ENCODE results near the gene SEPTIN14. TPM values are rescaled to one million over a fixed set of nuclear protein-coding genes. Genes with fewer than 3 reads are reported as not detected.
"Not testable (repeated sequence)": the region's sequence is repeated elsewhere in the genome, so short reads cannot be mapped to it uniquely, and the experiment has no call there.

Gene SEPTIN14
- total and polyA plus RNA-seq, 2 of the 8 experiments (the other 6 are each of a cell fraction or from before 2014, with no cell fraction given) = not detected

DNA sequence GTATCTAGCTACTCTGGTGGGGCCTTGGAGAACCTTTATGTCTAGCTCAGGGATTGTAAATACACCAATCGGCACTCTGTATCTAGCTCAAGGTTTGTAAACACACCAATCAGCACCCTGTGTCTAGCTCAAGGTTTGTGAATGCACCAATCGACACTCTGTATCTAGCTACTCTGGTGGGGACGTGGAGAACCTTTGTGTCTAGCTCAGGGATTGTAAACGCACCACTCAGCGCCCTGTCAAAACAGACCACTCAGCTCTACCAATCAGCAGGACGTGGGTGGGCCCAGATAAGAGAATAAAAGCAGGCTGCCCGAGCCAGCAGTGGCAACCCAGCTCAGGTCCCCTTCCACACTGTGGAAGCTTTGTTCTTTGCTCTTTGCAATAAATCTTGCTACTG lies 6.4 kb upstream of the SEPTIN14 start:
- POLR2A ChIA-PET (ENCODE audit: partially characterized antibody); H3K4me3 ChIP-seq (ENCODE audit: extremely low read depth in 1 of 4, insufficient read depth in 2 of 4, low read depth in 3 of 4, low read length in 4 of 4); H2BK20ac ChIP-seq (ENCODE audit: low read length); H3K36me3 ChIP-seq (ENCODE audit: control insufficient read depth in 2 of 4, insufficient read depth in 4 of 4, low read length in 3 of 4); H4K91ac ChIP-seq (replicated peaks; ENCODE audit: insufficient read length, low read length); H3K4ac ChIP-seq (replicated peaks; ENCODE audit: insufficient read length, low read depth, low read length); H3K27me3 ChIP-seq (replicated peaks in 1 of 4; ENCODE audit: control insufficient read depth in 3 of 4, extremely low read depth in 1 of 4, insufficient read depth in 3 of 4, low read length in 3 of 4); FAIRE-seq; H2BK5ac ChIP-seq (ENCODE audit: low read depth, low read length); H3K79me1 ChIP-seq (ENCODE audit: low read depth, low read length); H3K56ac ChIP-seq (replicated peaks; ENCODE audit: insufficient read length, low read depth, low read length); CTCF ChIA-PET (ENCODE audit: partially characterized antibody); H3K18ac ChIP-seq (ENCODE audit: extremely low read depth, low read length); H2BK120ac ChIP-seq (replicated peaks; ENCODE audit: low read depth, low read length); H3K4me2 ChIP-seq (ENCODE audit: insufficient read depth in 1 of 2, low read depth in 2 of 2, low read length in 2 of 2); H4K8ac ChIP-seq (ENCODE audit: extremely low read depth, insufficient read depth, low read length); H2AFZ ChIP-seq (ENCODE audit: low read length); H2BK15ac ChIP-seq (ENCODE audit: low read length); H4K5ac ChIP-seq (ENCODE audit: insufficient read length, low read depth, low read length); H3K4me1 ChIP-seq (replicated peaks in 1 of 4; ENCODE audit: control insufficient read depth in 3 of 4, insufficient read depth in 4 of 4, low read length in 3 of 4); H3K14ac ChIP-seq (ENCODE audit: insufficient read length); H3K27ac ChIP-seq (ENCODE audit: low read depth, low read length); H2BK12ac ChIP-seq (ENCODE audit: low read depth, low read length); H3K9ac ChIP-seq (replicated peaks in 1 of 4; ENCODE audit: extremely low read depth in 1 of 4, low read depth in 3 of 4, low read length in 3 of 4); H2AK5ac ChIP-seq (ENCODE audit: low read depth, low read length); H4K20me1 ChIP-seq (replicated peaks in 1 of 2; ENCODE audit: control insufficient read depth in 1 of 2, insufficient read depth in 2 of 2, low read length in 2 of 2); H3K23me2 ChIP-seq (ENCODE audit: low read depth, low read length); DNase-seq (ENCODE audit: low read depth in 1 of 2, low spot score in 2 of 2); H3K23ac ChIP-seq (ENCODE audit: insufficient read length); H3K79me2 ChIP-seq (ENCODE audit: control insufficient read depth in 1 of 2, insufficient read depth in 2 of 2, low read length in 2 of 2): not testable (repeated sequence)
- 89% methylated on average over 6 of the region's 7 CpGs; no CpG with 5 or more reads in 1 of the 2 experiments for WGBS, 2 experiments (ENCODE audit: extremely low coverage in 1 of 2, insufficient coverage in 1 of 2, insufficient read length in 1 of 2, insufficient replicate concordance in 2 of 2, low coverage in 1 of 2, low lambda C conversion rate in 2 of 2, missing lambda C conversion rate in 1 of 2)
- H3K9me3 ChIP-seq (ENCODE audit: insufficient read depth in 2 of 2, low read depth in 1 of 2, low read length in 1 of 2) = peaks cover 0 to 12% of the 10 kb centered on the region in 2 experiments; a peak in 3 of 4 replicates

DNA sequence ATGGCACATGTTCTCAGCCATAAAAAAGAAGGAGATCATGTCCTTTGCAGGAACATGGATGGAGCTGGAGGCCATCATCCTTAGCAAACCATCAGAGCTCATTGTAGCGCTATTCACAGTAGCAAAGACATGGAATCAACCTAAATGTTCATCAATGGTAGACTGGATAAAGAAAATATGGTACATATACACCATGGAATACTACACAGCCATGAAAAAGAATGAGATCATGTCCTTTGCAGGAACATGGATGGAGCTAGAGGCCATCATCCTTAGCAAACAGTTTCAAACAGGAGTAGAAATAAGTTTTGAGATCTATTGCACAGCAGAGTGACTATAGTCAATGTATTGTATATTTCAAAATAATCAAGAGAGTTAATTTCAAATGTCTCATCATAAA lies 17.4 kb downstream of the SEPTIN14 start:
- H3K14ac ChIP-seq (ENCODE audit: insufficient read length); H3K79me1 ChIP-seq (ENCODE audit: low read depth, low read length); H3K27me3 ChIP-seq (replicated peaks in 1 of 4; ENCODE audit: control insufficient read depth in 3 of 4, extremely low read depth in 1 of 4, insufficient read depth in 3 of 4, low read length in 3 of 4); H4K20me1 ChIP-seq (replicated peaks in 1 of 2; ENCODE audit: control insufficient read depth in 1 of 2, insufficient read depth in 2 of 2, low read length in 2 of 2); H3K27ac ChIP-seq (ENCODE audit: low read depth, low read length); H3K4me2 ChIP-seq (ENCODE audit: insufficient read depth in 1 of 2, low read depth in 2 of 2, low read length in 2 of 2); H2BK20ac ChIP-seq (ENCODE audit: low read length); H3K23ac ChIP-seq (ENCODE audit: insufficient read length); FAIRE-seq; DNase-seq (ENCODE audit: low read depth in 1 of 2, low spot score in 2 of 2); H4K5ac ChIP-seq (ENCODE audit: insufficient read length, low read depth, low read length); H2BK5ac ChIP-seq (ENCODE audit: low read depth, low read length); H2BK120ac ChIP-seq (replicated peaks; ENCODE audit: low read depth, low read length); H3K4me1 ChIP-seq (replicated peaks in 1 of 4; ENCODE audit: control insufficient read depth in 3 of 4, insufficient read depth in 4 of 4, low read length in 3 of 4); H3K9ac ChIP-seq (replicated peaks in 1 of 4; ENCODE audit: extremely low read depth in 1 of 4, low read depth in 3 of 4, low read length in 3 of 4); H3K4me3 ChIP-seq (ENCODE audit: extremely low read depth in 1 of 4, insufficient read depth in 2 of 4, low read depth in 3 of 4, low read length in 4 of 4); H3K56ac ChIP-seq (replicated peaks; ENCODE audit: insufficient read length, low read depth, low read length); H2AFZ ChIP-seq (ENCODE audit: low read length); H2BK15ac ChIP-seq (ENCODE audit: low read length); H3K23me2 ChIP-seq (ENCODE audit: low read depth, low read length); H2AK5ac ChIP-seq (ENCODE audit: low read depth, low read length); H3K79me2 ChIP-seq (ENCODE audit: control insufficient read depth in 1 of 2, insufficient read depth in 2 of 2, low read length in 2 of 2); H3K9me3 ChIP-seq (ENCODE audit: insufficient read depth in 2 of 2, low read depth in 1 of 2, low read length in 1 of 2); H3K18ac ChIP-seq (ENCODE audit: extremely low read depth, low read length); H4K91ac ChIP-seq (replicated peaks; ENCODE audit: insufficient read length, low read length); H3K4ac ChIP-seq (replicated peaks; ENCODE audit: insufficient read length, low read depth, low read length); POLR2A ChIA-PET (ENCODE audit: partially characterized antibody); H2BK12ac ChIP-seq (ENCODE audit: low read depth, low read length); H3K36me3 ChIP-seq (ENCODE audit: control insufficient read depth in 2 of 4, insufficient read depth in 4 of 4, low read length in 3 of 4); H4K8ac ChIP-seq (ENCODE audit: extremely low read depth, insufficient read depth, low read length): not testable (repeated sequence)
- CTCF ChIA-PET (ENCODE audit: partially characterized antibody) = interaction anchor here (0.6 kb wide), 1 partner anchor 8 kb away, joined by 3 read pairs; no protein-coding TSS in a partner anchor
- WGBS, 2 experiments (ENCODE audit: extremely low coverage in 1 of 2, insufficient coverage in 1 of 2, insufficient read length in 1 of 2, insufficient replicate concordance in 2 of 2, low coverage in 1 of 2, low lambda C conversion rate in 2 of 2, missing lambda C conversion rate in 1 of 2) = 67% methylated on average over 1 of the region's 1 CpG; no CpG with 5 or more reads in 1 of the 2 experiments
